Measurements from ENCODE around the gene RANBP9.
A peak's percentile ranks its signal among the peaks of the same experiment; 100 is the strongest.

Gene RANBP9

DNA sequence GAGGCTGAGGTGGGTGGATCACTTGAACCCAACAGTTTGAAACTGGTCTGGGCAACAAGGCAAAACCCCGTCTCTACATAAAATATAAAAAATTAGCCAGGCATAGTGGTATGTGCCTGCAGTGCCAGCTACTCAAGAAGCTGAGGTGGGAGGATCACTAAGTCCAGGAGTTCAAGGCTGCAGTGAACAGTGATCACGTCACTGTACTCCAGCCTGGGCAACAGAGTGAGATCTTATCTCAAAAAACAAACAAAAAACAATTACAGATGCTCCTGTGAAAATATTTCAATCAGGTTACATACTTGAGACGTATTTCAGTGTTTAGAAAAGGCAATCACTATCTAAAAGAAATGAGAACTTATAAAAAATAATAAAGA, 33.8 kb downstream of the RANBP9 start:
- Histone ChIP-seq H3K9ac (ENCODE audit: low read depth, low read length) (no peak overlapping the region), H3K27ac (ENCODE audit: low read depth, low read length) (no peak overlapping the region), H3K4me3 (ENCODE audit: low read length) (no peak overlapping the region), H3K27me3 (ENCODE audit: insufficient read depth, low read length) (no peaks in the 10 kb centered on the region), H3K9me3 (ENCODE audit: insufficient read depth, low read depth, low read length) (peaks cover 5% of the 10 kb centered on the region; the same call in 1 of the 2 replicates), H3K4me1 (ENCODE audit: insufficient read depth, low read length) (0 out of 2 replicates have a peak, but pooled peaks cover 7% of the 10 kb centered on the region), H3K36me3 (ENCODE audit: insufficient read depth, low read length) (0 out of 2 replicates have a peak, but pooled peaks cover 3% of the 10 kb centered on the region)
- 85% methylated on average over 2 of the region's 3 CpGs for WGBS

DNA sequence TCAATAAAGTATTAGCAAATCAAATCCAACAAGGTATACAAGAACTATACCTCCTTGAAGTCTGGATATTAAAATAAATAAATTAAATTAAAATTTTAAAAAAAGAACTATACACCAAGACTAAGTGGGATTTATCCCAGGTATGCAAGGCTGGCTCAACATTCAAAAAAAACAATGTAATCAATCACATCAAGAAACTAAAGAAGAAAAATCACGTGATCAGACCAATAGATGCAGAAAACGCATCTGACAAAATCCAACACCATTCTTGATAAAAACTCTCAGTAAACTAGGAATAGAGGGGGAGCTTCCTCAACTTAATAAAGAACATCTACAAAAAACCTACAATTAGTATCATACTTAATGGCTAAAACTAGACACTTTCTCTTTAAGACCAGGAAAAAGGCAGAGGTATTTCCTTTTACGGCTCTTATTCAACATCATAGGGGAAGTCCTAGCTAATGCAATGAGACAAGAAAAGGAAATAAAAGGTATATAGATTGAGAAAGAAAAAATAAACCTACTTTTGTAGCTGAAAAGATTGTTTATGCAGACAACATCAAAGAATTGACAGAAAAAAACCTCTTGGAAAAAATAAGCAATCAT, 35.0 kb downstream of the RANBP9 start:
- Histone ChIP-seq H3K9ac (ENCODE audit: low read depth, low read length) (no peak overlapping the region), H3K9me3 (ENCODE audit: insufficient read depth, low read depth, low read length) (peaks cover 5% of the 10 kb centered on the region; the same call in 1 of the 2 replicates), H3K4me3 (ENCODE audit: low read length) (no peak overlapping the region), H3K4me1 (ENCODE audit: insufficient read depth, low read length) (peaks cover 16% of the 10 kb centered on the region), H3K27me3 (ENCODE audit: insufficient read depth, low read length) (no peaks in the 10 kb centered on the region), H3K27ac (ENCODE audit: low read depth, low read length) (no peak overlapping the region), H3K36me3 (ENCODE audit: insufficient read depth, low read length) (0 out of 2 replicates have a peak, but pooled peaks cover 3% of the 10 kb centered on the region)
- WGBS = 100% methylated on average over 2 of the region's 3 CpGs

DNA sequence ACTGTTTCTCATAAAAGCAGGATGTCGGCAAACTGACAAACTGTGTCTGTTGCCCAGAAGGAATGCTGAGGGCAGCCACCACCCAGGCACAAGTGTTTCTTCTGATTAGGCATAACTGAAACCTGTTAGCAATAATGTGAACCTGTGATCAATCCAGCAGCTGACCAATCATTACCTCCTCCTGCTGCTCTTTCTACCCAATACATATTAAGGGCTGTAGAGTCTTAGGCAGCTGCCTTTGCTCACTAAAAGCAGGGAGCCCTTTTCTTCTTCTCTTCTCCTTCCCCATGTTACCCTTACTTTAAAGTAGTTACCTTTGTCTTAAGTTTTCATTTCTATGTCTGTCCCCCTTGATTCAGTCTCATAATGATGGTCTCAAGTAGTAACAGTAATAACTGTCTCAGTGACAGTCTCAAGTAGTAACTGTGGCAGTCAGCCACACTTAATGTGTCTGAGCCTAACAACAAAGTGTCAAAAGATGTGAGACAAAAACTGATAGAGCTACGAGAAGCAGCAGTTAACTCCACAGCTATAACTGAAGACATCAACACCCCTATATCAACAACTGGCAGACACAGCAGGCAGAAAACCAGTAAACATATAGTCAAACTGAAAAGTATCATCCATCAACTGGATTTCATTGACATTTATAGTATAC, 37.0 kb downstream of the RANBP9 start:
- Histone ChIP-seq H3K27me3 (ENCODE audit: insufficient read depth, low read length) (no peaks in the 10 kb centered on the region), H3K36me3 (ENCODE audit: insufficient read depth, low read length) (0 out of 2 replicates have a peak, but pooled peaks cover 3% of the 10 kb centered on the region), H3K9ac (ENCODE audit: low read depth, low read length) (no peak overlapping the region), H3K4me3 (ENCODE audit: low read length) (no peak overlapping the region), H3K27ac (ENCODE audit: low read depth, low read length) (no peak overlapping the region), H3K4me1 (ENCODE audit: insufficient read depth, low read length) (peaks cover 17% of the 10 kb centered on the region), H3K9me3 (ENCODE audit: insufficient read depth, low read depth, low read length) (peaks cover 9% of the 10 kb centered on the region; the same call in 1 of the 2 replicates)
- WGBS = 86% methylated on average over 2 of the region's 2 CpGs

DNA sequence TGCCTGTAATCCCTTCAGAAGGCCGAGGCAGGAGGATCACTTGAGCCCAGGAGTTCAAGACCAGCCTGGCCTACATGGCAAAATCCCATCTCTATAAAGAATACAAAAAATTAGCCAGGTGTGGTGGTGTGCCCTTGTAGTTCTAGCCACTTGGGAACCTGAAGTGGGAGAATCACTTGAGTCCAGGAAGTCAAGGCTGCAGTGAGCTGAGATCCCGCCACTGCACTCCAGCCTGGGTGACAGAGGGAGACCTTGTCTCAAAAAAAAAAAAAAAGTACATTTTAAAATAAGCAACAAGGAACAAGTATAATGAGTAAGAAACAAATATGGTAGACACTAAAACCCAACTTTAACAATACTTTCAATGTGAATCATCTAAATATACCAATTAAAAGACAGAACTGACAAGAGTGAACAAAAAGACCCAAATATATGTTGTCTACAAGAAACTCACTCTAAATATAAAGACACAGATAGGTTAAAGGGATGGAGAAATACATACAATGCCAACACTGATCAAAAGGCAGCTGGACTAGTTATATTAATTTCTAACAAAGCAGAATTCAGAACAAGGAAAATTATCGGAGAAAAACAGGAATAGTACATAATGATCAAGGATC, 37.7 kb downstream of the RANBP9 start:
- 96% methylated on average over 2 of the region's 3 CpGs for WGBS
- H3K4me1 ChIP-seq (ENCODE audit: insufficient read depth, low read length) = peaks cover 17% of the 10 kb centered on the region
- no peaks in the 10 kb centered on the region for H3K27me3 ChIP-seq (ENCODE audit: insufficient read depth, low read length)
- no peak overlapping the region for H3K4me3 ChIP-seq (ENCODE audit: low read length)
- H3K9ac ChIP-seq (ENCODE audit: low read depth, low read length) = no peak overlapping the region
- no peak overlapping the region for H3K27ac ChIP-seq (ENCODE audit: low read depth, low read length)
- H3K36me3 ChIP-seq (ENCODE audit: insufficient read depth, low read length) = 0 out of 2 replicates have a peak, but pooled peaks cover 3% of the 10 kb centered on the region
- peaks cover 9% of the 10 kb centered on the region; the same call in 1 of the 2 replicates for H3K9me3 ChIP-seq (ENCODE audit: insufficient read depth, low read depth, low read length)

DNA sequence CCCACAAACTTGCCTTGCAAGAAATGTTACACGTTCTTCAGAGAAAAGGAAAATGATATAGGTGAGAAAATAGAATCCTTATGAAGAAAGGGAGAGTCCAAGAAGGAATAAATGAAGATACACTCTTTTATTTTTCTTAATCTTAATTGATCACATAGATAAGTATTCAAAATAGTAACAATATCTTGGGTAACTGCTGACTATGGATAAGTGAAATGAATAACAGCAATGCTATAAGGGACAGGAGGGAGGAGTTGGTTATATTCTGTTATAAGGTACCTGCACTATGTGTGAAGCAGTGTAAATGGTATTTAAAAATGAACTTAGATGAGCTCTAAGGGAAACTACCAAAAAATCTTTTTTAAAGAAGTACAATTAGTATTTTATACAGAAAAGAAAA, 38.3 kb downstream of the RANBP9 start:
- 86% methylated on average over 1 of the region's 1 CpG for WGBS
- Histone ChIP-seq H3K4me3 (ENCODE audit: low read length) (no peak overlapping the region), H3K27ac (ENCODE audit: low read depth, low read length) (no peak overlapping the region), H3K36me3 (ENCODE audit: insufficient read depth, low read length) (0 out of 2 replicates have a peak, but pooled peaks cover 3% of the 10 kb centered on the region), H3K9me3 (ENCODE audit: insufficient read depth, low read depth, low read length) (peaks cover 9% of the 10 kb centered on the region; the same call in 1 of the 2 replicates), H3K27me3 (ENCODE audit: insufficient read depth, low read length) (no peaks in the 10 kb centered on the region), H3K4me1 (ENCODE audit: insufficient read depth, low read length) (peaks cover 19% of the 10 kb centered on the region), H3K9ac (ENCODE audit: low read depth, low read length) (no peak overlapping the region)

DNA sequence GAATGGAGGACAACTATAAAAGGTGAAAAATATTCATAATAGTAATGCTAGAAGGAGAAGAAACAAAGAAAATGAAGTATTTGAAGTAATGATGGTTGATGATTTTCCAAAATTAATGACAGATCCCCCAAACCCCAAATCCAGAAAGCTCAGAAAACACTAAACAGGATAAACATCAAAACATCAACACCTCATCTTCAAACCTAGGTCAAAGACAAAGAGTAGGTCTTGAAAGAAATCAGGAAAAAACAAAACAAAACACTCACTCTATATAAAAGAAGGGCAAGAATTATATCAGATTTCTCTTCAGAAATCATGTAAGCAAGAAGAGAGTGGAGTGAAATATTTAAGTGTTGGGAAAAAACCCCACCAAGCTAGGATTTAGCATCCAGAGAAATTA, 38.7 kb downstream of the RANBP9 start:
- peaks cover 23% of the 10 kb centered on the region for H3K4me1 ChIP-seq (ENCODE audit: insufficient read depth, low read length)
- no peak overlapping the region for H3K4me3 ChIP-seq (ENCODE audit: low read length)
- H3K9ac ChIP-seq (ENCODE audit: low read depth, low read length) = no peak overlapping the region
- no peak overlapping the region for H3K27ac ChIP-seq (ENCODE audit: low read depth, low read length)
- H3K9me3 ChIP-seq (ENCODE audit: insufficient read depth, low read depth, low read length) = peaks cover 9% of the 10 kb centered on the region; the same call in 1 of the 2 replicates
- H3K36me3 ChIP-seq (ENCODE audit: insufficient read depth, low read length) = 0 out of 2 replicates have a peak, but pooled peaks cover 3% of the 10 kb centered on the region
- H3K27me3 ChIP-seq (ENCODE audit: insufficient read depth, low read length) = no peaks in the 10 kb centered on the region

DNA sequence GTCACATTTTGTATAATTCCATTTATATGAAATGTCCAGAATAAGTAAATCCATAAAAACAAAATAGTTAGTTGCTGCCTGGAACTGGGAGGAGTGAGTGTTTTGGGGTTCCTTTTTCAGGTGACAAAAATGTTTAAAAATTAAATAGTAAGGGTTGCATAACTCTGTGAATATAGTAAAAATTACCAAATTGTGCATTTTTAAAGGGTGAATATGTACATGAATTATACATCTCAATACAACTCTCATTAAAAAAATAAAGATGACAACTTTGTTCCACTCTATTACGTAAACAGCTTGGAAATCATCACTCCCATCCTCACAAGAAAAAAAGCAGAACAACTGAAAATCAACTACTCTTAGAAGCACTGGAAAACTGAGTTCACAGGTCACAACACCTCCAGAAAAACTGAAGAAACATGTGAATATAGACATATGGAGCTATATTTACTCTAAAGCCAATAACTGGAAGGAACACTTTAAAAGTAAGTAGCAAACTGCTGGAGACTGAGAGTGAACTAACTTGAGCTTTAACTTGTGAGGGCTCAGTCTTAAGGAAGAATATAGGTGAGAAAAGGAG, 40.0 kb downstream of the RANBP9 start:
- H3K27me3 ChIP-seq (ENCODE audit: insufficient read depth, low read length) = no peaks in the 10 kb centered on the region
- peaks cover 4% of the 10 kb centered on the region; the same call in 1 of the 2 replicates for H3K9me3 ChIP-seq (ENCODE audit: insufficient read depth, low read depth, low read length)
- WGBS = 100% methylated on average over 1 of the region's 1 CpG
- 0 out of 2 replicates have a peak overlapping the region, but pooled peaks have one; percentile 6 for H3K27ac ChIP-seq (ENCODE audit: low read depth, low read length)
- H3K36me3 ChIP-seq (ENCODE audit: insufficient read depth, low read length) = no peaks in the 10 kb centered on the region
- H3K4me3 ChIP-seq (ENCODE audit: low read length) = no peak overlapping the region
- H3K4me1 ChIP-seq (ENCODE audit: insufficient read depth, low read length) = peaks cover 25% of the 10 kb centered on the region
- no peak overlapping the region for H3K9ac ChIP-seq (ENCODE audit: low read depth, low read length)

DNA sequence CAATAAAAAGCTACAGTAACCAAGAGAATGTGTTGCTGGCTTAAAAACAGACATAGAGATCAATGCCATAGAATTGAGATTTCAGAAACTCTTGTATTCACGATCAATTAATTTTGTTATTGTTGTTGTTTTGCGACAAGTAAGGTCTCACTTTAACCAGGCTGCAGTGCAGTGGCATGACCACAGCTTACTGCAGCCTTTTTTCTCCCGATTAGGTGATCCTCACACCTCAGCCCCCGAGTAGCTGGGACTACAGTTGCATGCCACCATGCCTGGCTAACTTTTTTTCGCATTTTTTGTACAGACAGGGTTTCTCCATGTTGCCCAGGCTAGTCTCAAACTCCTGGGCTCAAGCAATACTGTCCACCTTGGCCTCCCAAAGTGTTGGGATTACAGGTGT, 42.2 kb downstream of the RANBP9 start:
- Histone ChIP-seq H3K9me3 (ENCODE audit: insufficient read depth, low read depth, low read length) (peaks cover 4% of the 10 kb centered on the region; the same call in 1 of the 2 replicates), H3K27me3 (ENCODE audit: insufficient read depth, low read length) (no peaks in the 10 kb centered on the region), H3K9ac (ENCODE audit: low read depth, low read length) (no peak overlapping the region), H3K4me3 (ENCODE audit: low read length) (no peak overlapping the region), H3K4me1 (ENCODE audit: insufficient read depth, low read length) (peaks cover 22% of the 10 kb centered on the region), H3K27ac (ENCODE audit: low read depth, low read length) (no peak overlapping the region), H3K36me3 (ENCODE audit: insufficient read depth, low read length) (no peaks in the 10 kb centered on the region)
- WGBS = 92% methylated on average over 5 of the region's 5 CpGs

DNA sequence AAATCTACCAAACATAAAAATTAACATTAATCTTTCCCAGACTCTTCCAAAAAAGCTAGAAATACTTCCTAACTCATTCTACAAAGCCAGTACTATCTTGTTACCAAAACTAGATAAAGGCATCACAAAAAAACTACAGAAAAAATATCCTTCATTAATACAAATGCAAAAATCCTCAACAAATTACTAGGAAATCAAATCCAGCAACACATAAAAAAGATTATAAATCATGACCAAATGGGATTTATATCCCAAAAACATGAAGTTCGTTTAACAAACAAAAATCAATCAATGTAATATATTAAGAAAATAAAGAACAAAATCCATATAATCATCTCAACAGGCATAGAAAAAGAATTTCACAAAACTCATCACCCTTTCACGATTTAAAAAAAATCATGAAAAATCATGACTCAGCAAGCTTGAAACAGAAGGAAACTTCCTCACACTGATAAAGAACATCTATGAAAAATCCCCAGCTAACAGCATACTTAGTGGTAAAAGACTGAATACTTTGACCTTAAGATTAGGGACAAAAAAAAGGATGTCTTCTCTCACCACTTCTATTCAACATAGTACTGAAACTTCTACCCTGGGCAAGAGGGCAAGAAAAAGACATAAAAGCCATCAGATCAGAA, 43.2 kb downstream of the RANBP9 start:
- H3K4me3 ChIP-seq (ENCODE audit: low read length) = no peak overlapping the region
- WGBS = 97% methylated on average over 1 of the region's 2 CpGs

DNA sequence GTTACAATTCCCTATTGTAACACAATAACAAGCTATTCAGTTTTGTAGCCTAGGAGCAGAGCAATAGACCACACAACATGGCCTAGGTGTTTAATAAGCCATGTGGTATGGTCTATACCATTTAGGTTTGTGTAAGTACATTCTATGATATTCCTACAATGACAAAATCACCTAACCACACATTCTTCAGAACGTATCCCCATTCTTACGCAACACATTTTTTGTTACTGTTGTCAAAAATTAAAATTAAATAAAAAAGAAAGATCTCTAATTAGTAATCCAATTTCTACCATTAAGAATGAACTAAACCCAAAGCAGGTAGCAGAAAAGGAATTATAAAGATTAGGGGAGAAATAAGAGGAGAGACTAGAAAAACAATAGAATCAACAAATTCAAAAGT, 44.0 kb downstream of the RANBP9 start:
- no peaks in the 10 kb centered on the region for H3K27me3 ChIP-seq (ENCODE audit: insufficient read depth, low read length)
- no peak overlapping the region for H3K9ac ChIP-seq (ENCODE audit: low read depth, low read length)
- no peak overlapping the region for H3K4me3 ChIP-seq (ENCODE audit: low read length)
- no peaks in the 10 kb centered on the region for H3K36me3 ChIP-seq (ENCODE audit: insufficient read depth, low read length)
- no CpG with 5 or more reads among the region's 2 CpGs for WGBS
- no peak overlapping the region for H3K27ac ChIP-seq (ENCODE audit: low read depth, low read length)
- H3K4me1 ChIP-seq (ENCODE audit: insufficient read depth, low read length) = peaks cover 22% of the 10 kb centered on the region
- peaks cover 4% of the 10 kb centered on the region; the same call in 1 of the 2 replicates for H3K9me3 ChIP-seq (ENCODE audit: insufficient read depth, low read depth, low read length)

More for the DNA sequence above, 43.2 kb downstream of the RANBP9 start:
- Histone ChIP-seq H3K36me3 (ENCODE audit: insufficient read depth, low read length) (no peaks in the 10 kb centered on the region), H3K9ac (ENCODE audit: low read depth, low read length) (no peak overlapping the region), H3K27ac (ENCODE audit: low read depth, low read length) (no peak overlapping the region), H3K4me1 (ENCODE audit: insufficient read depth, low read length) (peaks cover 21% of the 10 kb centered on the region), H3K27me3 (ENCODE audit: insufficient read depth, low read length) (no peaks in the 10 kb centered on the region), H3K9me3 (ENCODE audit: insufficient read depth, low read depth, low read length) (peaks cover 4% of the 10 kb centered on the region; the same call in 1 of the 2 replicates)
